T1000 (cell line): Measurements from ENCODE around the gene ZNF653.
A peak's percentile ranks its signal among the peaks of the same experiment; 100 is the strongest.
"Not testable (repeated sequence)": the region's sequence is repeated elsewhere in the genome, so short reads cannot be mapped to it uniquely, and the experiment has no call there.

Experiments used
- DNase-seq: peaks from one replicate; lab custom pipeline; 2025; ENCODE audit warnings: mixed read lengths; lab: John Stamatoyannopoulos, UW

ZNF653 gene

GRCh38 chr19:11481534-11482383 is 23.9 kb downstream of the ZNF653 start:
- DNase-seq, result peak; percentile 87

DNA sequence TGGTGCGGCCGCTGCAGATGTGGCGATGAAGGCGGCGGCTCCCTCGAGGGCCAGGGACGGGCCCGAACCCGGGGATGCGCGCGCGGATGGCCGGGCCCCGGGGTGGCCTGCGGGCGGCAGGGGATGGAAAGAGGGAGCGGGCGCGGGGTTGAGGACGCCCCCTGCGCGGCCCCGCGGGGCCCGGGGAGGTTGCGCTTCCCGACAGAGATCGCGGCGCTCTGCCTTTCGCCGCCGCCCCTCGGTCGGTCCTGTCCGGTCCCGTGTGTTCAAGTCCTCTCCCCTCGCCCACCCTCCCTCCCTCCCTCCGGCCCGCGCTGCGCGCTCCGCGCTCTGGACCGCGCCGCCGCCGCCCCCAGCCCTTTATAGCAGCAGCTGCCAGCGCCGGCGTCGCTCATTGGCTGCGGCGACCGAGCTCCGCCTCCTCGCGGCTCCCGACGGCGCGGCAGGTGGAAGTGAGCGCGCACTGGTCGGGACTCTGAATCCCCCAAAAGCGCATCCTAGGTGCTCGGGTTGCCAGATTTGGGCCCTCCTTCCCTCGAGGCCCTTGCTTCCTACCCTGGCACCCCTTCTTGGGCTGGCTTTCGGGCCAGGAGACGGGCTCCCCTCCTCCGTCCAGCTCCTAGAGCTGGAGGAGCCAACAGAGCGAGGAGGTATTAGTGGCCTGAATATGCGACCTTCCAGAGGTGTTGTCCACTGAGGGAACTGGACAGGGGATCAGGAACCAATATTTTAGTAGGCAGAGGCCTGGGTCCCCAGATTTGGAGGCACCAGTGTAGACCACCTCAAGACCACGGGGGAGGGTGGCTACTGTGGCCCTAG is 24.7 kb downstream of the ZNF653 start, which contains the start of gene ELAVL3:
ELAVL3 (minus strand) TSS at position 332 of the 819 bp plus-strand sequence. CDS start 438 bp downstream, outside the sequence.
- no peak for DNase-seq

DNA sequence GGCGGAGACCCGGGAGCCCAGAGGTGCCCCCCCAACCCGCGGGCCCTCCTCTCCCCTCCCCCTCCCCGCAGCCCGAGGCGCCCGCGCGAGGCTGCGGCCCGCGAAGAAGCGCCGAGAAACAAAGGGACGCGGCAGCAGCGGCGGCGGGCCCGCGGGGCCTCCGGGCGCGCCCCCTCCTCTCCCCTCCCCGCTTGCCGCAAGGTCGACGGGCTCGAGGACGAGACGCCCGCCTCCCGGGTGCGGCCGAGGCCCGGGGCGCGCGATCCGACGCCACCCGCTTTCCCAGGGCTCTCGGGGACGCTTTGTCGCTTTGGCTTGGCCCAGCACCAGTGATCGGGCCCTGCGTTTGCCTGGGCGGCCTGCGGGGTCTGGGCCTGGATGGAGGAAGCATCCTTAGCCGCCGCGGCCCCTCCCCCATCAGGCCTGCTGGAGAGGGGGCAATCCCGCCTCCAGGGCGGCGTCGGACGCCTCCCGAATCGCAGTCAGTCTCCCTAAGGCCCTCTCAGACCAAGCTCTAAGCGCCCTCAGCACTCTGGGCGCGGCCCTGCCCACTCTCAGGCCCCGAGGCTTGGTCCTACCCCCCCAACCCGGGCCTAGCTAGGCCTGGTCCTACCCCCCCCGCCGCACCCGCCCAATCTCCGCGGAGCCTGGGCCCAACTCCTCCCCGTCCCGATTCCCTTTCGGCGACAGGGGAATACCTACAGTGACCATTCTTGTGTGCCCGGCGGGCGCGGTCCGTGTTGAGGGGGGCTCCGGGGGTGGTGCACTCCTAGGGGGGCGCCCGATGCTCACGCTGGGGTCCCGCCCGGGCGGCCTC is 25.5 kb downstream of the ZNF653 start:
- DNase-seq, result no peak

- no peak for DNase-seq
Observed at GRCh38 chr19:11479090-11479897, 26.3 kb downstream of the ZNF653 start.

DNA sequence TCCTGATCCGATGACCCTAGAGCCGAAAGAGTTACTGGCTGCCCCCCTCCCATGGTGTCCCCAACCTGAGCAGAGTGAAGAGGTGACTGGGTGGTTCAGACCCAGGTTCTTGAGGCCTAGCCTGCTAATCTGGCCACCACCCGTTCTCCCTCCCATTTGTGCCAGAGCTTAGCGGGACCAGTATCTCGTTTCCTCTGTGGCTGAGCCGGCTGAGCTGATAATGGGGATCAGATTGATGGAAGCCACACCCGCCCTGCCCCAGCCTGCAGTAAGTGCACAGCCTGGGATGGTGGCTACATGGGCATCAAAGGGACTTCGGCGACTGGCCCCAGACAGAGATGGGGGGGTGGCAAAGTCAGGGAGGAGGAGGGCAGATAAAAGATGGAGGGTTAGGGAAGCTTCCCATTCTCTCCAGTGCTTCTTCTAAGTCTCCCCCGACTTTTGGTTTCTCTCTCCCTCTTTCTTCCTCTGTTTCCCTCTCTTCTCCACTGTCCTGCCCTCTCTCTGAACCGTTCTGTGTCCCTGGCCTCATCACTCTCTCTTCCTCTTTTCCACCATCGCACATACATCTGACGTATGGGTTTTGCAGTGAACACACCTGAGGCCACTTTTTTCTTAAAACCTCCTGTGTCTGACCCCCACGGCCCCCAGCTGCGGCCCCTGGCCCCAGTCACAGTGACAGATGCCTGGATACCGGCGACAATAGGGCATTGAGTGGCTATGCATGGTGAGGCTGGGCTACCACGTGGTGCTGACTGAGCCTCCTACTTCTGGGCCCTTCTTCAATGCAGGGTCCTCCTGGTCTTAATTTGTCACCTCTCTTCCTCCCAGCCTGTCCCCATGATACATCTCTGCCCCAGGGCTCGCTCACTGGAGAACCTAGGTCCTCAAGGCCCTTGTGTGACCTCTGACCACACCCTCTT is 27.2 kb downstream of the ZNF653 start:
- DNase-seq, result no peak

GRCh38 chr19:11475861-11476260 is 29.8 kb downstream of the ZNF653 start:
- DNase-seq, result no peak

DNA sequence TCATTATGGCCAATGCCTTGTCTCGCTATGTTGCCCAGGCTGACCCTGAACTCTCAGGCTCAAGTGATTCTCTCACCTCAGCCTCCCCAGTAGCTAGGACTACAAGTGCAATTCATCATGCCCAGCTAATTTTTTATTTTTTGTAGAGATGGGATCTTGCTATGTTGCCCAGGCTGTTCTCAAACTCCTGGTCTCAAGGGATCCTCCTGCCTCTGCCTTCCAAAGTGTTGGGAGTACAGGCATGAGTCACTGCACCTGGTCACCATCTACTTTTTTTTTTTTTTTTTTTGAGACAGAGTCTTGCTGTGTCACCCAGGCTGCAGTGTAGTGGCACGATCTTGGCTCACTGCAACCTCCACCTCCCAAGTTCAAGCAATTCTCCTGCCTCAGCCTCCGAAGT is 30.3 kb downstream of the ZNF653 start:
- not testable (repeated sequence) for DNase-seq

- DNase-seq, result no peak
Observed at GRCh38 chr19:11473725-11474124, 31.9 kb downstream of the ZNF653 start.

DNA sequence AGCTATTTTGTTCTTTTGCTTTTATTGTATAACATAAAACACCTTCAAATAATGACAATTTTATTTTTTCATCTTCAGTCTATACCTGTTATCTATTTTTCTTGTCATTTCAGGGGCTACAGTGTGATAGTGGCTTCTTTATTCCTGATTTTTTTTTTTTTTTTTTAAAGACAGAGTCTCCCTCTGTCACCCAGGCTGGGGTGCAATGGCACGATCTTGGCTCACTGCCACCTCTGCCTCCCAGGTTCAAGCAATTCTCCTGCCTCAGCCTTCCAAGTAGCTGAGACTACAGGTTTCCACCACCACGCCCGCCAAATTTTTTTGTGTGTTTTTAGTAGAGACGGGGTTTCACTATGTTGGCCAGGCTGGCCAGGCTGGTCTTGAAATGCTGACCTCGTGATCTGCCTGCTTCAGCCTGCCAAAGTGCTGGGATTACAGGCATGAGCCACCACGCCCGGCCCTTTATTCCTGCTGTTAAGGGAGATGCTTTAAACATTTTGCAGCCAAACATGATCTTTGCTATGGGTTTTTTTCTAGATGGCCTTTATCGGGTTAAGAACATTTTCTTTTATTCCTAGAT is 37.3 kb downstream of the ZNF653 start:
- DNase-seq, result not testable (repeated sequence)

DNA sequence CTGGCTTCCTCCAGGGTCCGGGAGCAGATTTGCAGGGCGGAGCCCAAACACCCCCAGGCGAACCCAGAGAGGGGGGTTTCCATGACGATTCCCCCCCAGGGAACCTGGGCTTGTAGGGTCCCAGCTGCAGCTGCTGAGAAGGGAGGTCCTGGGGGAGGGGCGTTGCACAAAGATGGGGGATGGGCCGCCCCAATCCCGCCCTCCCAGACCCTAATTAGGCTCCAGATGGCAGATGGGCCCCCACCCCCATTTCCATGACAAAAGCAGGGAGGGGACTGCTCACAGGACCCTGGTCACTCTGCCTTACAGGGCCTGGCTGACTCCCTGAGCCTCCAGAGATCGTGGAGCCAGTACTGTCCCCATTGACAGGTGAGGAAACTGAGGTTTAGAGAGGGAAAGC is 40.0 kb downstream of the ZNF653 start:
- DNase-seq, result no peak

GRCh38 chr19:11464333-11465265 is 41.0 kb downstream of the ZNF653 start:
- no peak for DNase-seq

GRCh38 chr19:11463391-11463790 is 42.2 kb downstream of the ZNF653 start:
- no peak for DNase-seq

DNA sequence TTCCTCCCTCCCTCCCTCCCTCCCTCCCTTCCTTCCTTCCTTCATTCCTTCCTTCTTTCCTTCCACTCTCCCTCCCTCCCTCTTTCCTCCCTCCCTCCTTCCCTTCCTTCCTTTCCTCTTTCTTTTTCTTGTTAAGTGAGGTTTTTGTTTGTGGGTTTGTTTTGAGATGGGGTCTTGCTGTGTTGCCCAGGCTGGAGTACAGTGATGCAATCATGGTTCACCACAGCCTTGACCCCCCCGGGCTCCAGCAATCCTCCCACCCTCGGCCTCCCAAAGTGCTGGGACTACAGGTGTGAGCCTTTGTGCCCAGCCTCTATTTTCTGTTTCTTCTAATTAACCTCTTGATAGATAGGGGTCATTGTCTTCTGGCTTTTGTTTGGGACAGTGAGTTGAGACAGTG is 44.2 kb downstream of the ZNF653 start:
- DNase-seq, result no peak

- no peak for DNase-seq
Observed at GRCh38 chr19:11460207-11460606, 45.4 kb downstream of the ZNF653 start.

DNA sequence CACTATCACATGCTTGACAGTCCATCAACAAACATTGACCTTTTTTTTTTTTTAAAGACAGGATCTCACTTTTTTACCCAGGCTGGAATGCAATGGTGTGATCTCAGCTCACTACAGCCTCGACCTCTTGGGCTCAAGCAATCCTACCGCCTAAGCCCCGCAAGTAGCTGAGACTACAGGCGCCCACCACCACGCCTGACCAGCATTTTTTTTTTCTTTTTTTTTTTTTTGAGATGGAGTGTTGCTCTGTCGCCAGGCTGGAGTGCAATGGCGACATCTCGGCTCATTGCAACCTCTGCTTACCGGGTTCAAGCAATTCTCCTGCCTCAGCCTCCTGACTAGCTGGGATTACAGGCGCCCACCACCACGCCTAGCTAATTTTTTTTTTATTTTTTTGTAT is 46.7 kb downstream of the ZNF653 start:
- not testable (repeated sequence) for DNase-seq

DNA sequence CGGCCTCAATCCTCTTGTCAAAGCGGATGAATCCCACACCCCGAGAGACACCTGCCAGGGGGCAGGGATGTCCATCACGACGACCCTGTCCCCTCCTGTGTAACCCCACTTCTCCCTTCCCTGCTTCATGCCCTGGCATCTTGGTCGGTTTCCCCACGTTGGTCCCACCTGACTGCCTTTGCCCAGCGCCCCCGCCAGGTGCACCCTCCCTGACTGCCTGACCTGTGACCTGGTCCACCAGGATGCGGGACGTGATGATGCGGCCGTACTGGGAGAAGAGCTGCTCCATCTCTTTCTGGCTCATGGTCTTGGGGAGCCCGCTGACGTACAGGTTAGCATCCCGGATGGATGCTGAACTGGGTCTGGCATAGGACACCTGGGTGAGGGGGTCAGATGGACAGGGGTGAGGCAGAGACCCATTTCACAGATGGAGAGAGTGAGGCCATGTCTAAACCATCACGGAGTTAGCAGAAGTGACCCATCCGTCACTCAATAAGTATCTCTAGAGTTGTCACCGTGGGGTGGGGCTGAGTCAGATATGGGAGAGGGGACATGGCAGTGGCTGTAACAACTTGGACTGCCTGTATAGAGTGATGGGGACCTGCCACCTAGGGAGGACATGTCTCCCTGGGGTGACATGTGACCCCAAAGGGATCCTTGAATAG is 47.3 kb downstream of the ZNF653 start:
- DNase-seq, result no peak

GRCh38 chr19:11457831-11458230 is 47.8 kb downstream of the ZNF653 start:
- DNase-seq, result no peak

- DNase-seq, result no peak
Observed at GRCh38 chr19:11457115-11457514, 48.5 kb downstream of the ZNF653 start.
